H1 (cell line): ENCODE data around the gene GEMIN7. TPM values are rescaled to one million over a fixed set of nuclear protein-coding genes. Genes with fewer than 3 reads are reported as not detected.

Experiments
- RAD21 ChIP-seq, 2 experiments: IDR thresholded peaks in 1 of 2; conservative IDR thresholded peaks in 1 of 2; 2 replicates each; pipeline ENCODE4 v1.6.1; 2011; ENCODE audit warnings: low read depth in 2 of 2, low read length in 2 of 2, improper control_type of control experiment in 1 of 2, inconsistent platforms in 1 of 2, mild to moderate bottlenecking in 1 of 2, moderate library complexity in 1 of 2
- SIRT6 ChIP-seq: IDR thresholded peaks from one replicate; pipeline ENCODE4 v1.7.1; 2012; ENCODE audit warnings: low read length, inconsistent platforms
- SP2 ChIP-seq: IDR thresholded peaks from 2 replicates; pipeline ENCODE4 v1.6.1; 2012; ENCODE audit warnings: mild to moderate bottlenecking, low read length, inconsistent platforms
- SRF ChIP-seq: IDR thresholded peaks from 2 replicates; pipeline ENCODE4 v1.6.1; 2011; ENCODE audit warnings: mild to moderate bottlenecking, low read depth, low read length, moderate library complexity
- TAF7 ChIP-seq: optimal IDR thresholded peaks from 2 replicates; pipeline ENCODE3; 2011; ENCODE audit warnings: low read depth, mild to moderate bottlenecking, inconsistent platforms, low read length, moderate library complexity, borderline replicate concordance
- TCF12 ChIP-seq: IDR thresholded peaks from 2 replicates; pipeline ENCODE4 v1.6.1; 2011; ENCODE audit warnings: low read depth, mild to moderate bottlenecking, low read length
- TEAD4 ChIP-seq: IDR thresholded peaks from 2 replicates; pipeline ENCODE4 v1.6.1; 2012; ENCODE audit warnings: low read depth, low read length, inconsistent platforms, mixed read lengths
- polyA plus RNA-seq, 7 experiments: library from polyadenylated mRNA; depleted of rRNA in 3 of 7; stranded (reverse) in 5 of 7; unstranded in 2 of 7; fragments of >200 nt in 5 of 7; fragments of 200-250 nt in 2 of 7; gene quantifications; 1 replicate in 5 of 7; 2 replicates in 1 of 7; 4 replicates in 1 of 7; pipeline versions ENCODE4 v1.2.1 to v1.2.3, GENCODE V29; 2011 to 2013; ENCODE audit warnings: missing spikeins in 2 of 7, mixed read lengths in 2 of 7
- total RNA-seq: library from RNA; stranded (reverse); fragmentation: NEBNext Ultra II Directional; extraction: Animal tissue kit (Norgen Biotek cat#: 25700); gene quantifications from 2 replicates; pipeline ENCODE4 v1.2.1, GENCODE V29; 2021
- TF ChIP-seq, protein P1 (sequence below): fragments of 300-600 bp; sonication (generic); IDR thresholded peaks from 2 replicates; pipeline ENCODE4 v1.7.1; 2012; ENCODE audit warnings: low read length, moderate library complexity, mild to moderate bottlenecking, inconsistent platforms; ENCODE audit not compliant: insufficient replicate concordance
- TF ChIP-seq, protein P2 (sequence below): IDR thresholded peaks from 2 replicates; pipeline ENCODE4 v1.6.1; 2011; ENCODE audit warnings: low read depth, mild to moderate bottlenecking, low read length; ENCODE audit not compliant: insufficient read depth
- TF ChIP-seq, protein P3 (sequence below): IDR thresholded peaks from 2 replicates; pipeline ENCODE4 v1.6.1; 2012; ENCODE audit warnings: low read length, inconsistent platforms

GEMIN7 gene
- total and polyA plus RNA-seq, 2 of the 8 experiments (the other 6 are each of a cell fraction or from before 2014, with no cell fraction given), result 48.0 to 91.6 TPM

DNA sequence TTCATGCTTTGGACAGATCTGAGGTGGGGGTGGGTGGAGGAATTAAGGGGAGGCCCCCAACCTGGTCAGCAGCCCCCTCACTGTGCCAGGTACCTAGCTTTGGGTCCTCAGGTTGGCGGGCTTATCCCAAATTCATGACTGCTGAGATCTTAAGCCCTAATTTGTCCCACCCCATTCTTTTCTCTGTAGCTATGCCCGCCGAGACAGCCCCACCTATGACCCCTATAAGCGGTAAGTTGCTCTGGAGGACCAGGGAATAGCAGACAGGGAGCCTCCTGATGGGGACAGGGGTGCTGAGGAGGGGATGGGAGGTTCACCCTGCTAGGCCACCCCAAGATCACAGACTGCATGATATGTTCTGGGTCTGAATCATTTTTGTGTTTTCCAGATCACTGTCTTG is 17.1 kb upstream of the GEMIN7 start (continued):
- TF ChIP-seq, protein P1, sequence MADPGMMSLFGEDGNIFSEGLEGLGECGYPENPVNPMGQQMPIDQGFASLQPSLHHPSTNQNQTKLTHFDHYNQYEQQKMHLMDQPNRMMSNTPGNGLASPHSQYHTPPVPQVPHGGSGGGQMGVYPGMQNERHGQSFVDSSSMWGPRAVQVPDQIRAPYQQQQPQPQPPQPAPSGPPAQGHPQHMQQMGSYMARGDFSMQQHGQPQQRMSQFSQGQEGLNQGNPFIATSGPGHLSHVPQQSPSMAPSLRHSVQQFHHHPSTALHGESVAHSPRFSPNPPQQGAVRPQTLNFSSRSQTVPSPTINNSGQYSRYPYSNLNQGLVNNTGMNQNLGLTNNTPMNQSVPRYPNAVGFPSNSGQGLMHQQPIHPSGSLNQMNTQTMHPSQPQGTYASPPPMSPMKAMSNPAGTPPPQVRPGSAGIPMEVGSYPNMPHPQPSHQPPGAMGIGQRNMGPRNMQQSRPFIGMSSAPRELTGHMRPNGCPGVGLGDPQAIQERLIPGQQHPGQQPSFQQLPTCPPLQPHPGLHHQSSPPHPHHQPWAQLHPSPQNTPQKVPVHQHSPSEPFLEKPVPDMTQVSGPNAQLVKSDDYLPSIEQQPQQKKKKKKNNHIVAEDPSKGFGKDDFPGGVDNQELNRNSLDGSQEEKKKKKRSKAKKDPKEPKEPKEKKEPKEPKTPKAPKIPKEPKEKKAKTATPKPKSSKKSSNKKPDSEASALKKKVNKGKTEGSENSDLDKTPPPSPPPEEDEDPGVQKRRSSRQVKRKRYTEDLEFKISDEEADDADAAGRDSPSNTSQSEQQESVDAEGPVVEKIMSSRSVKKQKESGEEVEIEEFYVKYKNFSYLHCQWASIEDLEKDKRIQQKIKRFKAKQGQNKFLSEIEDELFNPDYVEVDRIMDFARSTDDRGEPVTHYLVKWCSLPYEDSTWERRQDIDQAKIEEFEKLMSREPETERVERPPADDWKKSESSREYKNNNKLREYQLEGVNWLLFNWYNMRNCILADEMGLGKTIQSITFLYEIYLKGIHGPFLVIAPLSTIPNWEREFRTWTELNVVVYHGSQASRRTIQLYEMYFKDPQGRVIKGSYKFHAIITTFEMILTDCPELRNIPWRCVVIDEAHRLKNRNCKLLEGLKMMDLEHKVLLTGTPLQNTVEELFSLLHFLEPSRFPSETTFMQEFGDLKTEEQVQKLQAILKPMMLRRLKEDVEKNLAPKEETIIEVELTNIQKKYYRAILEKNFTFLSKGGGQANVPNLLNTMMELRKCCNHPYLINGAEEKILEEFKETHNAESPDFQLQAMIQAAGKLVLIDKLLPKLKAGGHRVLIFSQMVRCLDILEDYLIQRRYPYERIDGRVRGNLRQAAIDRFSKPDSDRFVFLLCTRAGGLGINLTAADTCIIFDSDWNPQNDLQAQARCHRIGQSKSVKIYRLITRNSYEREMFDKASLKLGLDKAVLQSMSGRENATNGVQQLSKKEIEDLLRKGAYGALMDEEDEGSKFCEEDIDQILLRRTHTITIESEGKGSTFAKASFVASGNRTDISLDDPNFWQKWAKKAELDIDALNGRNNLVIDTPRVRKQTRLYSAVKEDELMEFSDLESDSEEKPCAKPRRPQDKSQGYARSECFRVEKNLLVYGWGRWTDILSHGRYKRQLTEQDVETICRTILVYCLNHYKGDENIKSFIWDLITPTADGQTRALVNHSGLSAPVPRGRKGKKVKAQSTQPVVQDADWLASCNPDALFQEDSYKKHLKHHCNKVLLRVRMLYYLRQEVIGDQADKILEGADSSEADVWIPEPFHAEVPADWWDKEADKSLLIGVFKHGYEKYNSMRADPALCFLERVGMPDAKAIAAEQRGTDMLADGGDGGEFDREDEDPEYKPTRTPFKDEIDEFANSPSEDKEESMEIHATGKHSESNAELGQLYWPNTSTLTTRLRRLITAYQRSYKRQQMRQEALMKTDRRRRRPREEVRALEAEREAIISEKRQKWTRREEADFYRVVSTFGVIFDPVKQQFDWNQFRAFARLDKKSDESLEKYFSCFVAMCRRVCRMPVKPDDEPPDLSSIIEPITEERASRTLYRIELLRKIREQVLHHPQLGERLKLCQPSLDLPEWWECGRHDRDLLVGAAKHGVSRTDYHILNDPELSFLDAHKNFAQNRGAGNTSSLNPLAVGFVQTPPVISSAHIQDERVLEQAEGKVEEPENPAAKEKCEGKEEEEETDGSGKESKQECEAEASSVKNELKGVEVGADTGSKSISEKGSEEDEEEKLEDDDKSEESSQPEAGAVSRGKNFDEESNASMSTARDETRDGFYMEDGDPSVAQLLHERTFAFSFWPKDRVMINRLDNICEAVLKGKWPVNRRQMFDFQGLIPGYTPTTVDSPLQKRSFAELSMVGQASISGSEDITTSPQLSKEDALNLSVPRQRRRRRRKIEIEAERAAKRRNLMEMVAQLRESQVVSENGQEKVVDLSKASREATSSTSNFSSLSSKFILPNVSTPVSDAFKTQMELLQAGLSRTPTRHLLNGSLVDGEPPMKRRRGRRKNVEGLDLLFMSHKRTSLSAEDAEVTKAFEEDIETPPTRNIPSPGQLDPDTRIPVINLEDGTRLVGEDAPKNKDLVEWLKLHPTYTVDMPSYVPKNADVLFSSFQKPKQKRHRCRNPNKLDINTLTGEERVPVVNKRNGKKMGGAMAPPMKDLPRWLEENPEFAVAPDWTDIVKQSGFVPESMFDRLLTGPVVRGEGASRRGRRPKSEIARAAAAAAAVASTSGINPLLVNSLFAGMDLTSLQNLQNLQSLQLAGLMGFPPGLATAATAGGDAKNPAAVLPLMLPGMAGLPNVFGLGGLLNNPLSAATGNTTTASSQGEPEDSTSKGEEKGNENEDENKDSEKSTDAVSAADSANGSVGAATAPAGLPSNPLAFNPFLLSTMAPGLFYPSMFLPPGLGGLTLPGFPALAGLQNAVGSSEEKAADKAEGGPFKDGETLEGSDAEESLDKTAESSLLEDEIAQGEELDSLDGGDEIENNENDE, result no peak
- TF ChIP-seq SIRT6, result no peak
- no peak for TF ChIP-seq TCF12
- TF ChIP-seq, protein P2, sequence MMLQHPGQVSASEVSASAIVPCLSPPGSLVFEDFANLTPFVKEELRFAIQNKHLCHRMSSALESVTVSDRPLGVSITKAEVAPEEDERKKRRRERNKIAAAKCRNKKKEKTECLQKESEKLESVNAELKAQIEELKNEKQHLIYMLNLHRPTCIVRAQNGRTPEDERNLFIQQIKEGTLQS, result no peak
- TF ChIP-seq, protein P3, sequence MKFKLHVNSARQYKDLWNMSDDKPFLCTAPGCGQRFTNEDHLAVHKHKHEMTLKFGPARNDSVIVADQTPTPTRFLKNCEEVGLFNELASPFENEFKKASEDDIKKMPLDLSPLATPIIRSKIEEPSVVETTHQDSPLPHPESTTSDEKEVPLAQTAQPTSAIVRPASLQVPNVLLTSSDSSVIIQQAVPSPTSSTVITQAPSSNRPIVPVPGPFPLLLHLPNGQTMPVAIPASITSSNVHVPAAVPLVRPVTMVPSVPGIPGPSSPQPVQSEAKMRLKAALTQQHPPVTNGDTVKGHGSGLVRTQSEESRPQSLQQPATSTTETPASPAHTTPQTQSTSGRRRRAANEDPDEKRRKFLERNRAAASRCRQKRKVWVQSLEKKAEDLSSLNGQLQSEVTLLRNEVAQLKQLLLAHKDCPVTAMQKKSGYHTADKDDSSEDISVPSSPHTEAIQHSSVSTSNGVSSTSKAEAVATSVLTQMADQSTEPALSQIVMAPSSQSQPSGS, result no peak
- no peak for TF ChIP-seq RAD21 (IDR thresholded peaks at IDR 0.05 in 1 of 2, conservative IDR thresholded peaks at IDR 0.05 in 1 of 2; ENCODE audit: low read depth in 2 of 2, low read length in 2 of 2)
- no peak for TF ChIP-seq SP2
- TF ChIP-seq SRF, result no peak
- no peak for TF ChIP-seq TAF7
- TF ChIP-seq TEAD4, result no peak
